Psoas muscle (tissue), 8 donors: Measurements from ENCODE around the gene SAMD11. TPM values are rescaled to one million over a fixed set of nuclear protein-coding genes. Genes with fewer than 3 reads are reported as not detected.
"Not testable (repeated sequence)": the region's sequence is repeated elsewhere in the genome, so short reads cannot be mapped to it uniquely, and the experiment has no call there.

ENCODE experiments used
- ATAC-seq, 4 donors: fragments of 200-7000 bp; cut with Tn5 transposase; one replicate each; pipeline ENCODE4 v1.9.1; 2020; ENCODE audit warnings: moderate library complexity in 3 of 4, mild to moderate bottlenecking in 2 of 4
- DNase-seq, 2 donors: peaks; one replicate each; pipeline ENCODE4 v3.0.0-alpha.2; 2020
- H3K27ac ChIP-seq: fragments of 200-600 bp; one replicate; pipeline ENCODE4 v1.8.0; 2022
- H3K27me3 ChIP-seq, 3 donors: fragments of 200-600 bp in 1 of 3; one replicate each; pipeline versions ENCODE4 v1.6.1 to v1.8.0; 2013 to 2022; ENCODE audit warnings: low read length in 2 of 3, mild to moderate bottlenecking in 2 of 3, moderate library complexity in 1 of 3; ENCODE audit not compliant: insufficient read depth in 3 of 3
- H3K36me3 ChIP-seq, 2 donors: fragments of 200-600 bp in 1 of 2; one replicate each; pipeline versions ENCODE4 v1.6.1 to v1.8.0; 2013 to 2022; ENCODE audit warnings: low read depth in 1 of 2, mild to moderate bottlenecking in 1 of 2, moderate library complexity in 1 of 2; ENCODE audit not compliant: insufficient read depth in 1 of 2
- H3K4me1 ChIP-seq: fragments of 200-600 bp; one replicate; pipeline ENCODE4 v1.8.0; 2022
- H3K4me3 ChIP-seq: fragments of 200-600 bp; one replicate; pipeline ENCODE4 v1.8.0; 2022; ENCODE audit warnings: mild to moderate bottlenecking
- H3K9me3 ChIP-seq: fragments of 200-600 bp; one replicate; pipeline ENCODE4 v1.8.0; 2022
- CTCF ChIP-seq: fragments of 200-600 bp; IDR thresholded peaks from one replicate; pipeline ENCODE4 v1.8.0; 2022; ENCODE audit warnings: antibody characterized with exemption
- WGBS, 3 donors: extraction: QIAGEN DNeasy Blood & Tissue Kit; methylation state at CpG; one replicate each; pipeline versions ENCODE4 v1.1.6 to v1.1.7; 2013; 5-methylcytosine and 5-hydroxymethylcytosine counted together
- intact Hi-C, 2 donors: fragments of 100-400 bp; cut with DNase I; formaldehyde crosslinking; loops; one replicate each; pipeline versions ENCODE4 v1.11.0 to v1.14.2; 2022
- polyA plus RNA-seq, 3 donors: library from polyadenylated mRNA; stranded (reverse); fragments of 200-250 nt; gene quantifications; one replicate each; pipeline ENCODE4 v1.2.3, GENCODE V29; 2013
- total RNA-seq, 4 donors: library from RNA; stranded (reverse); fragmentation: NEBNext Ultra II Directional in 2 of 4; extraction: Animal tissue kit (Norgen Biotek cat#: 25700) in 2 of 4; gene quantifications; one replicate each; pipeline versions ENCODE4 v1.2.1 to v1.2.4, GENCODE V29; 2021 to 2023
- donor health status: healthy with polysubstance abuse.
- donor health status: DM: no; HTN: no; CAD: no; lungs with moderate emphysema.
- donor health status: Bipolar disorder and iron deficiency.
- donor health status: healthy.
- donor health status: DM: yes; HTN: yes; CAD: no.
- donor health status: DM: no; HTN: no; CAD: no.
- donor health status: DM: no; HTN: no; CAD: no.
- donor health status: DM: yes; HTN: yes; CAD: no.

Gene SAMD11
- total and polyA plus RNA-seq, 7 donors = 0.28 to 6.9 (median 1.0) TPM; not detected in 1

DNA sequence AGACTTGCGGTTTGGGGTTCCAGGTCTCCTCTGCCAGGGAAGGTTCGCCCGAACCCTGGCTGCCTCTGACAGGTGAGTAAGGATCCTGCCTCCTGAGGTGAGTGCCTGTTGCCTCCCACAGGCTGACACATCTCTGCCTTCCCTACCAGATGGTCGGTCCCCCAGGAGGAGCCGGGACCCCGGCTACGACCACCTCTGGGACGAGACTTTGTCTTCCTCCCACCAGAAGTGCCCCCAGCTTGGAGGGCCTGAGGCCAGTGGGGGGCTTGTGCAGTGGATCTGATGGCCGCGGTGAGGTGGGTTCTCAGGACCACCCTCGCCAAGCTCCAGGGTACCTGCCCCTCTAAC lies 50.5 kb downstream of the SAMD11 start:
- WGBS, 3 donors = 51 to 53% (median 52%) methylated on average over 10 to 11 of the region's 11 CpGs
- Histone ChIP-seq H3K27me3 (peaks cover 0 to 14% (median 0%) of the 10 kb centered on the region in 3 donors), H3K4me3 (no peak overlapping the region), H3K36me3 (no peaks in the 10 kb centered on the region), H3K9me3 (no peaks in the 10 kb centered on the region), H3K4me1 (peaks cover 11% of the 10 kb centered on the region), H3K27ac (no peak overlapping the region)
- intact Hi-C loops = no loop called here
- ATAC-seq (peak in 3 of 4 donors; percentile 3 to 8 (median 6)), DNase-seq (no peak)
- TF ChIP-seq CTCF = no peak

DNA sequence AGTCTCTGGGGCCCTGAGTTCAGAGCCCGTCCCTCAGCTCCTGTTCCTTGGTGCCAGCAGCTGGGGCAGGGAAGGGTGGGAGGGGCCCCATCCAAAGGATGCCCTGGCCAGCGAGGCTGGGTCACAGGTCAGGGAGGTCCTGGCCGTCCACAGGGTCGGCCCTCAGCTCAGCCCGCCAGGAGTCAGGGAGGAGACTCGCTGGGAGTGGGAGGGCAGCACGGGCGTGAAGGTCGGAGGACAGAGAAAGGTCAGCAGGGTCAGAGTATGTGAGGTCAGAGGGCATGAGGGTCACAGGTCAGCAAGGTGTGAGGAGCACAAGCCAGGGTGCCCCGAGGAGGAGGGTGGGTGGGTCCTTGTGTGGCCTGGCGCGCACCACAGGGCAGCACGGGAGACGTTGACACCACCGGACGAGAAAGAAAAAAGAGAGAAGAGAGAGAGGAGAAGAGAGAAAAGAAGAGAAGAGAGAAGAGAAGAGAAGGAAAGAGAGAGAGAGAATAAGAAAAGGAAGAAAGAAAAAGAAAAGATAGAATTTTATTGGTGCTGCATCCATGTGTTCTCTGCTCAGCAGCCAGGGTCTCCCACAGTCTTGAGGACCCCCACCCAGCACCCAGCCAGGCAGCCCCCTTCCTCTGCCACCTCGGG lies 51.1 kb downstream of the SAMD11 start:
- Histone ChIP-seq H3K27ac (no peak overlapping the region), H3K4me1 (peaks cover 16% of the 10 kb centered on the region), H3K9me3 (no peaks in the 10 kb centered on the region), H3K36me3 (no peaks in the 10 kb centered on the region), H3K27me3 (peaks cover 0 to 14% (median 0%) of the 10 kb centered on the region in 3 donors), H3K4me3 (no peak overlapping the region)
- peak in 1 of 4 donors; percentile 1 for ATAC-seq
- DNase-seq = peak in 1 of 2 donors; percentile 61
- intact Hi-C loops = loop anchor here in 1 of 2 donors (5.0 kb wide), 1 partner anchor 73 kb away; no protein-coding TSS in a partner anchor
- 29 to 46% (median 30%) methylated on average over 16 to 17 of the region's 17 CpGs for WGBS, 3 donors
- no peak for TF ChIP-seq CTCF

DNA sequence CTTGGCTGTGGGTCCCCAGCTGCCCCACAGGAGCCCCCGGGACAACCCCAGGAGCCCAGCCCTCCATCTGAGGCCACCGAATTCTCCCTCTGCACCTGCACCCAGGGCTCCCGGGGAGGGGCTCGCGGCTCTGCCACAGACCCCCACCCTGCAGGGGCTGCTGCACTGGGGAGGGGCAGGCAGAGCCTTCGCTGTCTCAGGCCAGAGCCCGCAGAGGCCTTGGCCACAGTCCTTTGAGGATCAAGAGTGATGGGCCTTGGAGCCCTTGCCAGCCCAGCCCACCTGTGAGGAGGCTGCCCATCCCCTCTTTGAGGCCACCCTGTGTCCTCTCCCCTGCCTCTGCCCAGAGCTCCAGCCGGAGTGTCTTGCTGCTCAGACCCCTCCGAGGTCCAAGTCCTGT lies 51.6 kb downstream of the SAMD11 start:
- Histone ChIP-seq H3K27me3 (peaks cover 0 to 10% (median 0%) of the 10 kb centered on the region in 3 donors), H3K4me1 (peaks cover 22% of the 10 kb centered on the region), H3K4me3 (no peak overlapping the region), H3K27ac (no peak overlapping the region), H3K9me3 (no peaks in the 10 kb centered on the region), H3K36me3 (no peaks in the 10 kb centered on the region)
- ATAC-seq = no peak
- intact Hi-C loops = loop anchor here in 1 of 2 donors (5.0 kb wide), 1 partner anchor 73 kb away; no protein-coding TSS in a partner anchor
- no peak for DNase-seq
- 51 to 61% (median 61%) methylated on average over 8 to 9 of the region's 9 CpGs for WGBS, 3 donors
- TF ChIP-seq CTCF = no peak

DNA sequence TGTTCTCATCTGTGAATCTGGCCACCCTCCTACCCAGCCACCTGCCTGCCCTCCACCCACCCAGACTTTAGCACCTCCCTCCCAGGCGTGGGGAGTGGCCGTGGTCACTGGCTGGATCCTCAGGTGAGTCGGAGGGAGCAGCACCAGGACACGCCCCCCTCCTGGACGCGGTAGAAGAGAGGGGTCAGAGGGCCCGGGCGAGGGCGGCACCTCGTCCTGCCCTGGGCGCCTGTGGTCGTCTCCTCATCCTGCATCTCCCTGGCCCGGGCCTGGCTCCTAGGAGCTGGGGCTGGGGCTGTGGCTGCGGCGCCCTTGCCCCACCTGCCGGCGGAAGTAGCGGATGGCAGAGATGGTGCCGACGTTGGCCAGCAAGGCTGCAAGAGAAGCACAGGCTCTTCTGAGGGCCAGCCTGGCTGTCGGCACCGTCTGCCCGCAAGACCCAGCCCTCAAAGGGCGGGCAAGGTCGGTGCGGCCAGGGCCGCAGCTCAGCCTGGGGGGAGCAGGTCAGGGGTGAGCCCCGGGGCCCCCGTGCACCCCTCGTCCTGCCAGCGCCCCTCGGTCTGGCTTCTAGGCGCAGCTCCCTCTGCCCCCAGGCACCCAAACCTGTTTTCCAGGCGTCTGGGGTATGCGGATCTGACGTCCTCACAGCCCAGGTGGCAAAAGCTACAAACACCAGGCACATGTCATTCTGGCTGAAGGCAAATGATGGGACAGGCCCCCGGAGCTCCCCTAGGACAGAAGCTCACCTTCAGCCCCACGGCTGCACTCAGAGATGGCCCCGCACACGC lies 52.4 kb downstream of the SAMD11 start:
- peak overlapping the region; percentile 75 for H3K27ac ChIP-seq
- no peaks in the 10 kb centered on the region for H3K36me3 ChIP-seq
- TF ChIP-seq CTCF = peak; percentile 39
- intact Hi-C loops = loop anchor here in 1 of 2 donors (5.0 kb wide), 1 partner anchor 74 kb away; no protein-coding TSS in a partner anchor
- peak; percentile 41 to 75 for DNase-seq
- WGBS, 3 donors = 8 to 18% (median 10%) methylated on average over 25 to 40 of the region's 40 CpGs
- H3K4me1 ChIP-seq = peaks cover 27% of the 10 kb centered on the region
- H3K4me3 ChIP-seq = peak overlapping the region; percentile 28
- peak in 3 of 4 donors; percentile 1 to 33 (median 8) for ATAC-seq
- peaks cover 0 to 6% (median 0%) of the 10 kb centered on the region in 3 donors for H3K27me3 ChIP-seq
- H3K9me3 ChIP-seq = no peaks in the 10 kb centered on the region

DNA sequence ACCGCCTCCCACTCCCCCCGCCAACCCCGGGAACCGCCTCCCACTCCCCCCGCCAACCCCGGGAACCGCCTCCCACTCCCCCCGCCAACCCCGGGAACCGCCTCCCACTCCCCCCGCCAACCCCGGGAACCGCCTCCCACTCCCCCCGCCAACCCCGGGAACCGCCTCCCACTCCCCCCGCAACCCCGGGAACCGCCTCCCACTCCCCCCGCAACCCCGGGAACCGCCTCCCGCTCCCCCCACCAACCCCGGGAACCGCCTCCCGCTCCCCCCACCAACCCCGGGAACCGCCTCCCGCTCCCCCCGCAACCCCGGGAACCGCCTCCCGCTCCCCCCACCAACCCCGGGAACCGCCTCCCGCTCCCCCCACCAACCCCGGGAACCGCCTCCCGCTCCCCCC lies 53.1 kb downstream of the SAMD11 start:
- H3K4me3 ChIP-seq, ATAC-seq, H3K27ac ChIP-seq, H3K27me3 ChIP-seq, H3K9me3 ChIP-seq, H3K36me3 ChIP-seq: not testable (repeated sequence)
- intact Hi-C loops = loop anchor here in 1 of 2 donors (5.0 kb wide), 1 partner anchor 74 kb away; no protein-coding TSS in a partner anchor
- DNase-seq = peak; percentile 34 to 92
- WGBS, 3 donors = 45 to 57% (median 56%) methylated on average over 11 to 15 of the region's 39 CpGs
- peaks cover 34% of the 10 kb centered on the region for H3K4me1 ChIP-seq
